ENCODE data around the gene ENHO. TPM values are rescaled to one million over a fixed set of nuclear protein-coding genes. Genes with fewer than 3 reads are reported as not detected.

Gene ENHO
- total and polyA plus RNA-seq, 2 of the 8 experiments (the other 6 are each of a cell fraction or from before 2014, with no cell fraction given) = 12.2 to 49.4 TPM

- TF ChIP-seq CTCF (IDR thresholded peaks at IDR 0.05; ENCODE audit: control extremely low read depth in 1 of 3, insufficient read depth in 1 of 3, low read depth in 1 of 3, low read length in 3 of 3) = no peak
- TF ChIP-seq TBP (IDR thresholded peaks at IDR 0.05; ENCODE audit: low read depth, low read length) = no peak
- no peak for TF ChIP-seq RAD21 (IDR thresholded peaks at IDR 0.05 in 1 of 2, conservative IDR thresholded peaks at IDR 0.05 in 1 of 2; ENCODE audit: low read depth in 2 of 2, low read length in 2 of 2)
- TF ChIP-seq POU5F1 (IDR thresholded peaks at IDR 0.05; ENCODE audit: low read depth, low read length) = no peak
- no peak for TF ChIP-seq FOSL1 (IDR thresholded peaks at IDR 0.05; ENCODE audit: insufficient read depth, low read depth, low read length)
- TF ChIP-seq PHF8 (conservative IDR thresholded peaks at IDR 0.05; ENCODE audit: low read depth, low read length) = no peak
- TF ChIP-seq YY1 (IDR thresholded peaks at IDR 0.05; ENCODE audit: low read depth, low read length) = no peak
Measured at GRCh38 chr9:34566322-34566721, 43.5 kb upstream of the ENHO start (continued).
